ENCODE results near the gene TPRG1. TPM values are rescaled to one million over a fixed set of nuclear protein-coding genes. Genes with fewer than 3 reads are reported as not detected.

TPRG1 gene
- total RNA-seq, 1 experiment from 2014 or later, result 0.04 TPM

GRCh38 chr3:189273736-189274135 is 102.0 kb downstream of the TPRG1 start:
- DNase-seq, result no peak
- Histone ChIP-seq H3K9me3 (replicated peaks) (no peaks in the 10 kb centered on the region), H3K36me3 (no peaks in the 10 kb centered on the region), H3K4me1 (peaks cover 3% of the 10 kb centered on the region; the same call in 1 of the 2 replicates), H3K27ac (no peak overlapping the region), H3K4me3 (no peak overlapping the region), H3K27me3 (no peaks in the 10 kb centered on the region)

DNA sequence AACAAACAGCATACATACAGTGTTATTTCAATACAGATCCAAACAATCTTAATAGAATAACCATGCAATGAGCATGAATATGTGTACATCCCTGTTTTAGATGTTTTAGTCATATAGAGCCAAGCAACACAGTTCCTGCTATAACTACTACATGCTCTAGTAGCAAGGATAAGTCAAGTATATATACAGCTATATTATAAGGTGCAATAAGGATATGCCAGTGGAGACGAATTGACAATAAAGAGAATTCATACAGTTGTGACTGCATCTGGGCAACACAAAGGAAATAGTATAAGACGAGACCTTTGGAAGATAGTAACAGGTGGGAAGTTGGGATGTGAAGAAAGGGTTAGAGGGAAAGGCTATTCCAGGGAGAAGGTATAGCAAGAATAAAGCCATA is 103.4 kb downstream of the TPRG1 start:
- DNase-seq, result no peak

DNA sequence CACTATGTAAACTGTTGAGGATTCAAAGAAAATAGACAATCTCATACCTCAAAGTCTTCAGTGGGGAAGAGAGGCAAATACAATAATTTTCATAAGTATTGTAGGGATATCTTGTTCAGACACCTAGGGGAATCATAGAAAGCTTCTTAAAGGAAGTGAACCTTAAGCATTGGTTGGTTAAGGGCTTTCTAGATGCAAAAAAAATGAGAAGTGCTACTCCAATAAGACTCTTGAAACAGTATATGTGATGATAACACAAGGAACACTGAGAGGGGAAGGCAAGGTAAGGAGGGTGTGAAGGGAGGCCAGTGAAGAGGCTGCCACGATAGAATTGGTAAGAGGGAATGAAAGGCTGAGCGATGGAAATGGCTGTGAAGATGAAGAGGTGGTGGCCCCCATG is 104.1 kb downstream of the TPRG1 start:
- no peak for DNase-seq
- Histone ChIP-seq H3K4me1 (peaks cover 3% of the 10 kb centered on the region; the same call in 1 of the 2 replicates), H3K36me3 (no peaks in the 10 kb centered on the region), H3K9me3 (replicated peaks) (no peaks in the 10 kb centered on the region), H3K27me3 (no peaks in the 10 kb centered on the region), H3K4me3 (no peak overlapping the region), H3K27ac (no peak overlapping the region)

More for the DNA sequence above, 103.4 kb downstream of the TPRG1 start:
- H3K27me3 ChIP-seq, result no peaks in the 10 kb centered on the region
- H3K4me1 ChIP-seq, result peaks cover 3% of the 10 kb centered on the region; the same call in 1 of the 2 replicates
- no peaks in the 10 kb centered on the region for H3K36me3 ChIP-seq
- no peak overlapping the region for H3K27ac ChIP-seq
- H3K4me3 ChIP-seq, result no peak overlapping the region
- no peaks in the 10 kb centered on the region for H3K9me3 ChIP-seq (replicated peaks)

GRCh38 chr3:189276444-189277219 is 104.9 kb downstream of the TPRG1 start:
- Histone ChIP-seq H3K27ac (no peak overlapping the region), H3K4me3 (no peak overlapping the region), H3K4me1 (peaks cover 3% of the 10 kb centered on the region; the same call in 1 of the 2 replicates), H3K9me3 (replicated peaks) (no peaks in the 10 kb centered on the region), H3K36me3 (no peaks in the 10 kb centered on the region), H3K27me3 (no peaks in the 10 kb centered on the region)
- peak in 1 of 2 experiments; percentile 31 for DNase-seq

DNA sequence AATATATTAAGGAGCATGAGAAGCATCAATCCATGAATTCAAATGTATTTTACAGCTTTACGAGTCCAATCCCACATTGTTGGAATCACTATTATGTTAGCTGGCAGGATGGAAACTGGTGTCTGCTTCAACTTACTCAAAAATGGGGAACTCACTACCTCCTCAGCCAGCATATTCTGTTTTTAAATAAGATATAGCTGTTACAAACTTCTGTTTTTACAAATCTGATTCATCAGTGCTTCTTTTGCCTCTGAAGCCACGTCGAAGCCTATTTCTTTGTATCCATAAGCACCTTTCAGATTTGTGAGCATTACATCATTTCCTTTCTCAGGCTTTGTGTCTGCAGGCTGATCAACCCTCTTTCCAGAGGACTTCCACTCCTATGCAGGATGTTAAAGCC is 105.9 kb downstream of the TPRG1 start:
- peaks cover 3% of the 10 kb centered on the region; the same call in 1 of the 2 replicates for H3K4me1 ChIP-seq
- H3K4me3 ChIP-seq, result no peak overlapping the region
- DNase-seq, result no peak
- H3K27me3 ChIP-seq, result no peaks in the 10 kb centered on the region
- H3K36me3 ChIP-seq, result no peaks in the 10 kb centered on the region
- H3K9me3 ChIP-seq (replicated peaks), result no peaks in the 10 kb centered on the region
- H3K27ac ChIP-seq, result no peak overlapping the region

- Histone ChIP-seq H3K4me1 (peaks cover 3% of the 10 kb centered on the region; the same call in 1 of the 2 replicates), H3K9me3 (replicated peaks) (no peaks in the 10 kb centered on the region), H3K27ac (no peak overlapping the region), H3K27me3 (no peaks in the 10 kb centered on the region), H3K4me3 (no peak overlapping the region), H3K36me3 (no peaks in the 10 kb centered on the region)
- no peak for DNase-seq
Observed at GRCh38 chr3:189278221-189278620, 106.5 kb downstream of the TPRG1 start.

DNA sequence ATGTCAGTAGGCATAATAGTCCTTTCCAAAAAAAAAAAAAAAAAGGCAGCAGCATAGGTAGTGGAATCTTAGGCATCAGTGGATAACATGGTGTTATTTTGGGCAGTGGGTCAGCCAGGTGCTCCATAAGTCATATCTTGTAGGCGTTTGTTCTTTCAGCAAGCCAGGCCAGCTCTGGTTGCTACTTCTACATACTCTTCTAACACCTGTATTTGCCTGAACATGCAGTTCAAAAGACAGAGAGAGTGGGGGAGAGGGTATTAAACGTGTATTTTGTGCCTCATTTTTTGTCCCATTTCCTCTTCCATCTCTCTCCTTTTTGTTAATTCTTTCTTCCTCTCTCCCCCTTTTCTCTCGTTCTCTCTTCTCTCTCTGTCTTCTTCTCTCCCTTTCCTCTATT is 110.4 kb downstream of the TPRG1 start:
- Histone ChIP-seq H3K36me3 (no peaks in the 10 kb centered on the region), H3K27ac (no peak overlapping the region), H3K27me3 (no peaks in the 10 kb centered on the region), H3K4me1 (no peaks in the 10 kb centered on the region; the same call in 1 of the 2 replicates), H3K9me3 (replicated peaks) (no peaks in the 10 kb centered on the region), H3K4me3 (no peak overlapping the region)
- no peak for DNase-seq

DNA sequence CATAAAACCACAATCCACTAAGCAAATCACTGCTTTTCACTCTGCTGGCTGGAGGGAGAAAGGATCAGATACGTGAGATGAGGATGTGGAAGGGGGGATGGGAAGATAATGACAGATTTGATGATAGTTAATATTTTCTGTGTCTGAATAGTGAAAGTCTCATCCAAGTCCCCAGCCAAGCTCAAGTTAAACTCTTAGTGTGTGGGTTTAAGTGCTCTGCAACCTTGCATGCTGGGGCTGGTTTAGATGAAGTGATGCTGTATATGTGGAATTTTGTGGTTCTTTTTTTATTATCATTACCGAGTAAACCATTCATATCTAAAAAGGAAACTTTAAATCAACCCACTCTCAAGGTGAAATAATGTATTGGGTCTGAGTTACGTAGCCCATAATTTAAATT is 111.0 kb downstream of the TPRG1 start:
- DNase-seq, result no peak
- Histone ChIP-seq H3K36me3 (no peaks in the 10 kb centered on the region), H3K4me3 (no peak overlapping the region), H3K27me3 (no peaks in the 10 kb centered on the region), H3K27ac (no peak overlapping the region), H3K4me1 (no peaks in the 10 kb centered on the region; the same call in 1 of the 2 replicates), H3K9me3 (replicated peaks) (no peaks in the 10 kb centered on the region)

- no peak overlapping the region for H3K27ac ChIP-seq
- no peak for DNase-seq
- H3K4me1 ChIP-seq, result no peaks in the 10 kb centered on the region; the same call in 1 of the 2 replicates
- no peak overlapping the region for H3K4me3 ChIP-seq
- H3K9me3 ChIP-seq (replicated peaks), result no peaks in the 10 kb centered on the region
- no peaks in the 10 kb centered on the region for H3K36me3 ChIP-seq
- H3K27me3 ChIP-seq, result no peaks in the 10 kb centered on the region
Observed at GRCh38 chr3:189286188-189286587, 114.4 kb downstream of the TPRG1 start.

- Histone ChIP-seq H3K27me3 (no peaks in the 10 kb centered on the region), H3K4me3 (no peak overlapping the region), H3K27ac (no peak overlapping the region), H3K4me1 (no peaks in the 10 kb centered on the region; the same call in 1 of the 2 replicates), H3K36me3 (no peaks in the 10 kb centered on the region), H3K9me3 (replicated peaks) (no peaks in the 10 kb centered on the region)
- DNase-seq, result no peak
Observed at GRCh38 chr3:189286916-189287315, 115.1 kb downstream of the TPRG1 start.

GRCh38 chr3:189288348-189289235 is 116.8 kb downstream of the TPRG1 start:
- no peaks in the 10 kb centered on the region for H3K27me3 ChIP-seq
- no peaks in the 10 kb centered on the region for H3K9me3 ChIP-seq (replicated peaks)
- peaks cover 6% of the 10 kb centered on the region for H3K4me1 ChIP-seq
- no peaks in the 10 kb centered on the region for H3K36me3 ChIP-seq
- H3K27ac ChIP-seq, result no peak overlapping the region
- no peak for DNase-seq
- H3K4me3 ChIP-seq, result no peak overlapping the region

DNA sequence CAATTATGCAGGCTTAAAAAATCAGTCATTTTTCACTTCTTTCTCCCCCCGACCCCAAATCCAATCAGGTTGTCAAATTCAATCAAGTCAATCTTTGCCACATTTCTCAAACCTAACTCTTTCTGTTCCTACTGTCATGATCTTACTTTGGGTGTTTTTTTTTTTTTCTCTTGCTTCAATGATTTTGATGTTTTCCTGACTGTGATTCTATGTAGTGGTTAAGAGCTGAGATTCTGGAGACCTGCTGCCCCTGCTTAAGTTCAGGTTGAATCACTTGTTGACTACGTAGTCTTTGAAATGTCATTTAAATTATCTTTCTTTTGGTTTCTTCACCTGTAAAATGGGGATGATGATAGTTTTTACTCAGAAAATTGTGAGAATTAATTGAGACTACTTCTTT is 117.5 kb downstream of the TPRG1 start:
- no peak overlapping the region for H3K4me3 ChIP-seq
- no peak for DNase-seq
- no peak overlapping the region for H3K27ac ChIP-seq
- H3K36me3 ChIP-seq, result no peaks in the 10 kb centered on the region
- no peaks in the 10 kb centered on the region for H3K9me3 ChIP-seq (replicated peaks)
- H3K27me3 ChIP-seq, result no peaks in the 10 kb centered on the region
- peaks cover 6% of the 10 kb centered on the region for H3K4me1 ChIP-seq

GRCh38 chr3:189292667-189293484 is 121.1 kb downstream of the TPRG1 start:
- Histone ChIP-seq H3K4me3 (no peak overlapping the region), H3K27me3 (no peaks in the 10 kb centered on the region), H3K27ac (peak overlapping the region; percentile 50), H3K36me3 (no peaks in the 10 kb centered on the region), H3K4me1 (peaks cover 6% of the 10 kb centered on the region), H3K9me3 (replicated peaks) (no peaks in the 10 kb centered on the region)
- peak; percentile 25 to 41 for DNase-seq

DNA sequence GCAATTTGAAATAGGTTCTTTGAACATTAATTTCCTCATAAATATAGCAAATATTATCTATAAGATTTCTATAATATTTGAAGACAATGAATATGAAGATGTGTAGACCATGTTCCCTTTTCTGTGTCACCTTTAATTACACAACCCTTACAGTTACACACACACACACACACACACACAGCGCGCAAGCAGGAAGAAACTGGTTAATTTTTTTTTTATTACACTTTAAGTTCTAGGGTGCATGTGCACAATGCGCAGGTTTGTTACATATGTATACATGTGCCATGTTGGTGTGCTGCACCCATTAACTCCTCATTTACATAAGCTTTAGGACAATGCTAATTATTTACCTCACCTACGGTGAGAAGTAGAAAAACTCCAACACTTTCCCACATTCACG is 122.9 kb downstream of the TPRG1 start:
- Histone ChIP-seq H3K36me3 (no peaks in the 10 kb centered on the region), H3K4me1 (peaks cover 6% of the 10 kb centered on the region), H3K4me3 (no peak overlapping the region), H3K9me3 (replicated peaks) (no peaks in the 10 kb centered on the region), H3K27me3 (no peaks in the 10 kb centered on the region), H3K27ac (no peak overlapping the region)
- DNase-seq, result no peak
